GM15510 (cell line): Measurements from ENCODE around the gene IL15RA.

Source experiments
- POLR2A ChIP-seq: IDR thresholded peaks from 3 replicates; pipeline ENCODE4 v1.6.1; 2011; ENCODE audit warnings: borderline replicate concordance; ENCODE audit not compliant: insufficient read length; ENCODE audit errors: extremely low read depth

IL15RA gene

DNA sequence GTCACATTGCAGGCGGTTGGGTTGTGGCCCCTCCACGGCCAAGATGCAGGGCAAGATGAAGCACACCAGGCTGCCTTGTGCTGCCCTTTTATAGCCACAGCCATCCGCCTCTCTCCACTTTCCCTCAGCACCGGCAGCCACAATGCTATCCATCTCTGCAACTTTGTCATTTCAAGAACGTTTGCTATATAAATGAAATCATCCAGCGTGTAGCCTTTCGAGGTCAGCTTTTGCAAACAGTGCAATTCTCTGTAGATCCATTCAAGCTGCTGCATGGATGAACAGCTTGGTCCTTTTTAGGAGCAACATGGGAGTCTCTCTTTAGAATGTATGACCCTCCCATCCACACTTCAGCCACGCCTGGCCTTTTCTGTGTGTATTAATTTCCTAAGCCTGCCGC lies 6.4 kb upstream of the IL15RA start:
- TF ChIP-seq POLR2A: no peak

DNA sequence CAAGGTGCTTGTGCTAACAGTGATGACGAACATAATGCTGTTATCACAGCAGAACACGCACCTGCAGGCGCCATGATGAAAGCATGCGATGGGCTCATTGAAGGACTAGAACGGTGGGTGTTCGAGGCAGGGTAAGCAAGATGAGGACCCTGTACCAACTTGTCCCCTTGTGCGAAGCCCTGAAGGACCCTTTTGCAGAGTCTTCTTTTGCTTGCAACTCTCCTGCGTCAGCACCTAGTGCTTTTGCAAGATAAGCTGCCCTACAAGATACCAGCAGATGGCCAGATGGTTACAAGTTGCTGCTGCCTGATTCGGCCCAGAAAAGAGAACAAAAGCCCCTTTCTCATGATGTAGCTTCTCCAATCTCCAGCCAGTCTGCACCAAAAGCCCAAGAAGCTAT lies 4.2 kb upstream of the IL15RA start:
- TF ChIP-seq POLR2A: no peak

GRCh38 chr10:5978230-5978489 lies 817 bp upstream of the IL15RA start:
- no peak for TF ChIP-seq POLR2A

GRCh38 chr10:5976512-5977470 lies 552 bp downstream of the IL15RA start:
- no peak for TF ChIP-seq POLR2A

- no peak for TF ChIP-seq POLR2A
Observed at GRCh38 chr10:5975641-5976473, 1.5 kb downstream of the IL15RA start.

GRCh38 chr10:5973069-5973468 lies 4.3 kb downstream of the IL15RA start:
- TF ChIP-seq POLR2A: no peak

GRCh38 chr10:5971886-5972285 lies 5.5 kb downstream of the IL15RA start:
- TF ChIP-seq POLR2A: no peak

DNA sequence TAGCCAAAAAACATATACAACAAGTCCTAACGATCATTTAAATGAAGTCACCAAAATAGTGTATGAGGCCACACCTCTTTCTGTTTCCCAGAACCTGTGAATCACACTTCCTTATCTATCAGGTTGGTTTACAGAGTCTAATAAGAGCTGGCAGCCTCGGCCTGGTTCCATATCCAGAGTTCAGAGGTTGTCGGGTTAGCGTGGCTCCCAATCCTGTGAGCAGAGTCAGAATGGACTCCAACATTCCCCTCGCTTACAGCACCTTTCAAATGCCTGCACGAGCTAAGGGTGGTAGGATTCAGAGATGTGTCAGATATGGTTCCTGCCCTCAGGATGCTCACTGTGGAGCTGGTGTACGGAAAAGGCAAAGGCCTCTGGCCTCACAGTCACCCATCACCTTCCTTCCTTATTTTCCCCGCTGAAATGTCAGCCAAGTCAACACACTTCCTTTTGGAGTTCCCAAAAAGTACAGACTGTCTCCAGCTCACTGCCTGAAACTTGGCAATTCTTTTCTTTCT lies 6.0 kb downstream of the IL15RA start:
- TF ChIP-seq POLR2A: no peak

- TF ChIP-seq POLR2A: no peak
Observed at GRCh38 chr10:5970527-5970926, 6.8 kb downstream of the IL15RA start.

GRCh38 chr10:5970066-5970465 lies 7.3 kb downstream of the IL15RA start:
- no peak for TF ChIP-seq POLR2A

DNA sequence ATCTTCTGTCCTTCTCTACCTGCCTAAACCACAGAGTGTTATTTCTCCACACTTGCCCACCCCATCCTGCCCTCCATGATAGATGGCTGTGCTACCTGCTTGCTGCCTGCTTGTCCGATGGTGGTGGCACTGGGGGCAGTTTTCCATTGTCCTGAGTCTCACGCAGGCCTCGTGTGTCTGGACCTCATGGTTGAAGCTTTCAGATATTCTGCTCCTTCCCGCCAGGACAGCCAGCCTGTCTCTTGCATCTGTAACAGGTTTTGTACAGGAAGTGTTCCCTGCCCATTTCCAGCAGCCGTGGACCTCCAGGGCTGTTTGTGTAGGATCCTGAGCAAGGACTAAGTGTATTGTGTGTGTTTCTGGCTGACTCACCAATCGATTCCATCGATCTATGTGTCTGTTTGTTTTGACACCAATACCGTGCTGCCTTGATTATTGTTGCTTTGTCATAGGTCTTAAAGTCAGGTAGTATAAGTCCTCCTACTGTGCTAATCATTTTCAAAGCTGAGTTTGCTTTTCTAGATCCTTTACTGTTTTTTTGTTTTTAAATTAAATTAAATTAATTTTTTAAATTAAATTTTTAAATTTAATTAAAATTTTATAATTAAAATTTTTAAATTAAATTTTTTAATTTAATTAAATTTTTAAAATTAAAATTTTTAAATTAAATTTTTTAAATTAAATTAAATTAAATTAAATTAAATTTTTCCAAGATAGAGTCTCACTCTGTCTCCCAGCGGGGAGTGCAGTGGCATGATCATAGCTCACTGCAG lies 8.5 kb downstream of the IL15RA start:
- TF ChIP-seq POLR2A: no peak

- no peak for TF ChIP-seq POLR2A
Observed at GRCh38 chr10:5968037-5968680, 9.2 kb downstream of the IL15RA start.

DNA sequence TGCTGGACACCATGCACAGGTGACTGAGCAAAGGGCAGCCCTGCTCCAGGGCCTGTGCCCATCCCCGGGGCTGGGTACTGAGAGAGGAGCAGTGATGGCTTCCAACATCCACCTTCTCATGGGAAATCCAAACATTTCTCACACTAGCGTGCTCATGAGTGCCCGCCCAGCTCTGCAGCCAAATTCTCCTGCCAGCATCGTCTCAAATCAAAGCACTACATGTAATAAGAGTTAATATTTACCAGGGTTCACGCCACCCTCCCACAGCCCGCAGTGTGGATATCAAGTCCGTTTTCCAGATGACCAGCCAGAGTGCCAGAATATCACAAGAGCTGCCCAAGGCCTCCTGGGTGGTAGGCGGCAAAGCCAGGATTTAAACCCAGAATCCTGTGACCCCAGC lies 12.1 kb downstream of the IL15RA start:
- no peak for TF ChIP-seq POLR2A

GRCh38 chr10:5964736-5965135 lies 12.6 kb downstream of the IL15RA start:
- no peak for TF ChIP-seq POLR2A
